ENCODE measurements around the gene ZNF219. TPM values are rescaled to one million over a fixed set of nuclear protein-coding genes. Genes with fewer than 3 reads are reported as not detected.

Gene ZNF219
- total and polyA plus RNA-seq, 2 of the 13 experiments (the other 11 are each of a cell fraction or from before 2014, with no cell fraction given) = 34.5 to 36.6 TPM

- TF ChIP-seq ZBTB40 (IDR thresholded peaks at IDR 0.05) (no peak), ZBTB40 (CRISPR knock-in tag; IDR thresholded peaks at IDR 0.05) (no peak), GLMP (CRISPR knock-in tag; IDR thresholded peaks at IDR 0.05; ENCODE audit: borderline replicate concordance) (no peak), TFDP2 (CRISPR knock-in tag; IDR thresholded peaks at IDR 0.05) (0 out of 2 replicates have a peak, but pooled peaks have one; percentile 59), NFIB (CRISPR knock-in tag; IDR thresholded peaks at IDR 0.05; ENCODE audit: borderline replicate concordance) (no peak), ZNF792 (CRISPR knock-in tag; IDR thresholded peaks at IDR 0.05) (no peak), ZNF513 (CRISPR knock-in tag; conservative IDR thresholded peaks at IDR 0.05) (no peak), ZBTB44 (CRISPR knock-in tag; IDR thresholded peaks at IDR 0.05) (no peak), UBTF (CRISPR knock-in tag; IDR thresholded peaks at IDR 0.05) (peak; percentile 67), CC2D1A (CRISPR knock-in tag; IDR thresholded peaks at IDR 0.05) (no peak)
Measured at GRCh38 chr14:21068521-21069387, 29.7 kb downstream of the ZNF219 start (continued).

Measured in HepG2 (cell line).